Left lung (tissue), 10 donors: ENCODE data around the gene SUSD6. TPM values are rescaled to one million over a fixed set of nuclear protein-coding genes. Genes with fewer than 3 reads are reported as not detected.

Source experiments
- ATAC-seq: fragments of 200-7000 bp; cut with Tn5 transposase; one replicate; pipeline ENCODE4 v1.9.1; 2020; ENCODE audit warnings: moderate library complexity
- DNase-seq, 4 donors: peaks; one replicate each; pipeline ENCODE4 v3.0.0-alpha.2; 2013 to 2020
- H3K27ac ChIP-seq, 2 donors: fragments of 200-600 bp; sonication (generic) in 1 of 2; one replicate each; pipeline versions ENCODE4 v1.5.0 to v1.8.0; 2020 to 2021
- H3K27me3 ChIP-seq, 2 donors: fragments of 200-600 bp; sonication (generic) in 1 of 2; one replicate each; pipeline versions ENCODE4 v1.5.0 to v1.8.0; 2020 to 2021
- H3K36me3 ChIP-seq, 2 donors: fragments of 200-600 bp; sonication (generic) in 1 of 2; one replicate each; pipeline versions ENCODE4 v1.5.0 to v1.8.0; 2020 to 2021
- H3K4me1 ChIP-seq, 2 donors: fragments of 200-600 bp; one replicate each; pipeline ENCODE4 v1.8.0; 2021
- H3K4me3 ChIP-seq, 2 donors: fragments of 200-600 bp; sonication (generic) in 1 of 2; one replicate each; pipeline versions ENCODE4 v1.5.0 to v1.8.0; 2020 to 2021; ENCODE audit warnings: mild to moderate bottlenecking in 1 of 2
- H3K9me3 ChIP-seq, 2 donors: fragments of 200-600 bp; sonication (generic) in 1 of 2; one replicate each; pipeline versions ENCODE4 v1.5.0 to v1.8.0; 2020 to 2021
- intact Hi-C, 2 donors: fragments of 100-400 bp; cut with DNase I; formaldehyde crosslinking; loops; one replicate each; pipeline versions ENCODE4 v1.11.2 to v1.14.2; 2022
- polyA plus RNA-seq, 6 donors: library from polyadenylated mRNA; unstranded; fragments of 120-200 nt; gene quantifications; one replicate each; pipeline ENCODE4 v1.2.1, GENCODE V29; 2013; ENCODE audit not compliant: insufficient read length in 6 of 6
- total RNA-seq, 2 donors: library from RNA; stranded (reverse); fragmentation: NEBNext Ultra II Directional; extraction: Animal tissue kit (Norgen Biotek cat#: 25700); gene quantifications; one replicate each; pipeline ENCODE4 v1.2.1, GENCODE V29; 2021
- TF ChIP-seq, protein P1 (sequence below), 2 donors: fragments of 200-600 bp; sonication (generic) in 1 of 2; IDR thresholded peaks; one replicate each; pipeline versions ENCODE4 v1.5.0 to v1.8.0; 2021; ENCODE audit warnings: antibody characterized with exemption in 2 of 2
- donor health status: DM: no; HTN: yes; CAD: no.
- donor health status: DM: no; HTN: no; CAD: no.

The SUSD6 gene
- total and polyA plus RNA-seq, 8 donors: 27.7 to 77.4 (median 31.3) TPM

- Histone ChIP-seq H3K9me3 (no peaks in the 10 kb centered on the region), H3K36me3 (no peaks in the 10 kb centered on the region), H3K27ac (peak overlapping the region in 1 of 2 donors; percentile 23), H3K4me1 (peaks cover 18 to 75% of the 10 kb centered on the region in 2 donors), H3K27me3 (no peaks in the 10 kb centered on the region), H3K4me3 (no peak overlapping the region)
- no peak for DNase-seq
- TF ChIP-seq, protein P1, sequence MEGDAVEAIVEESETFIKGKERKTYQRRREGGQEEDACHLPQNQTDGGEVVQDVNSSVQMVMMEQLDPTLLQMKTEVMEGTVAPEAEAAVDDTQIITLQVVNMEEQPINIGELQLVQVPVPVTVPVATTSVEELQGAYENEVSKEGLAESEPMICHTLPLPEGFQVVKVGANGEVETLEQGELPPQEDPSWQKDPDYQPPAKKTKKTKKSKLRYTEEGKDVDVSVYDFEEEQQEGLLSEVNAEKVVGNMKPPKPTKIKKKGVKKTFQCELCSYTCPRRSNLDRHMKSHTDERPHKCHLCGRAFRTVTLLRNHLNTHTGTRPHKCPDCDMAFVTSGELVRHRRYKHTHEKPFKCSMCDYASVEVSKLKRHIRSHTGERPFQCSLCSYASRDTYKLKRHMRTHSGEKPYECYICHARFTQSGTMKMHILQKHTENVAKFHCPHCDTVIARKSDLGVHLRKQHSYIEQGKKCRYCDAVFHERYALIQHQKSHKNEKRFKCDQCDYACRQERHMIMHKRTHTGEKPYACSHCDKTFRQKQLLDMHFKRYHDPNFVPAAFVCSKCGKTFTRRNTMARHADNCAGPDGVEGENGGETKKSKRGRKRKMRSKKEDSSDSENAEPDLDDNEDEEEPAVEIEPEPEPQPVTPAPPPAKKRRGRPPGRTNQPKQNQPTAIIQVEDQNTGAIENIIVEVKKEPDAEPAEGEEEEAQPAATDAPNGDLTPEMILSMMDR (IDR thresholded peaks at IDR 0.05): no peak
- no peak for ATAC-seq
- intact Hi-C loops: no loop called here
These were observed 64.6 kb downstream of the SUSD6 start for GRCh38 chr14:69675877-69676416.

GRCh38 chr14:69676723-69677122, 65.3 kb downstream of the SUSD6 start:
- no peaks in the 10 kb centered on the region for H3K36me3 ChIP-seq
- no peak for ATAC-seq
- no peak overlapping the region for H3K27ac ChIP-seq
- H3K27me3 ChIP-seq: no peaks in the 10 kb centered on the region
- H3K4me1 ChIP-seq: peaks cover 18 to 75% of the 10 kb centered on the region in 2 donors
- TF ChIP-seq, protein P1 (IDR thresholded peaks at IDR 0.05): no peak
- no peaks in the 10 kb centered on the region for H3K9me3 ChIP-seq
- no peak for DNase-seq
- intact Hi-C loops: no loop called here
- H3K4me3 ChIP-seq: no peak overlapping the region

DNA sequence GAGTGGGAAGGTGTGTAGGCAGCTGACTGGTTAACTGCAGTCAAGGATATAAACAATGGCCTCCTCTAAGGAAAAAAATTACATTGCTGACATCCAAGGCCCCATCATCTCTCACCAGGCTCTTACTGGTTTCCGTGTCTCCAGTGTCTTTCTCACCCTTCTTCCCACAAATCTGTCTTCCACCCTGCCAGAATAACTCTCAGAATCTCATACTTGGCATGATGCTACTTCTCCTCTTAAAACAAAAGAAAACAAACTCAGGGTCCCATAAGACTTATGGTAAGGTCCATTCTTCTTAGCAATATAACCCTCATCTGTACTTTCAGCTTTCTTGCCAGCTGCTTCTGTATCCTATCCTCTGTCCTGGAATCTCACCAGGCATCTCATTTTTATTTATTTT, 68.9 kb downstream of the SUSD6 start:
- no peaks in the 10 kb centered on the region for H3K9me3 ChIP-seq
- ATAC-seq (no peak), DNase-seq (no peak)
- TF ChIP-seq, protein P1 (IDR thresholded peaks at IDR 0.05): no peak
- H3K36me3 ChIP-seq: no peaks in the 10 kb centered on the region
- H3K4me3 ChIP-seq: no peak overlapping the region
- no peaks in the 10 kb centered on the region for H3K27me3 ChIP-seq
- intact Hi-C loops: no loop called here
- peaks cover 24 to 75% of the 10 kb centered on the region in 2 donors for H3K4me1 ChIP-seq
- H3K27ac ChIP-seq: peak overlapping the region in 1 of 2 donors; percentile 20

DNA sequence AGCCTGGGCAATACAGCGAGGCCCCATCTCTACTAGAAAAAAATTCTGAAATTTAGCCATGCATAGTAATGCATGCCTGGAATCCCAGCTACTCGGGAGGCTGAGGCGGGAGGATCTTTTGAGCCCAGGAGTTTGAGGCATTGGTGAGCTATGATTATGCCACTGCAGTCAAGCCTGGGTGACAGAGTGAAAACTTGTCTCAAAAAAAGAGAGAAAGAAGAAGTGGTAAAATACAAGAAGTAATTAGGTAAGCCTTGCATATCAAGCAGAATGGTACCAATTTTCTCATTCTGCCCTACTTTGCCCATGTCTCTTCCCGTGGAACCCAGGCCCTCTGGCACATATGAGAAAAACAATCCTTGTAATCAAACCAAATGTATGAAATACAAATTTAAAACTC, 70.7 kb downstream of the SUSD6 start:
- Histone ChIP-seq H3K4me1 (peaks cover 31 to 81% of the 10 kb centered on the region in 2 donors), H3K27ac (peak overlapping the region; percentile 50 to 77), H3K4me3 (no peak overlapping the region), H3K36me3 (no peaks in the 10 kb centered on the region), H3K9me3 (no peaks in the 10 kb centered on the region), H3K27me3 (no peaks in the 10 kb centered on the region)
- intact Hi-C loops: no loop called here
- no peak for DNase-seq
- no peak for ATAC-seq
- TF ChIP-seq, protein P1 (IDR thresholded peaks at IDR 0.05): no peak

DNA sequence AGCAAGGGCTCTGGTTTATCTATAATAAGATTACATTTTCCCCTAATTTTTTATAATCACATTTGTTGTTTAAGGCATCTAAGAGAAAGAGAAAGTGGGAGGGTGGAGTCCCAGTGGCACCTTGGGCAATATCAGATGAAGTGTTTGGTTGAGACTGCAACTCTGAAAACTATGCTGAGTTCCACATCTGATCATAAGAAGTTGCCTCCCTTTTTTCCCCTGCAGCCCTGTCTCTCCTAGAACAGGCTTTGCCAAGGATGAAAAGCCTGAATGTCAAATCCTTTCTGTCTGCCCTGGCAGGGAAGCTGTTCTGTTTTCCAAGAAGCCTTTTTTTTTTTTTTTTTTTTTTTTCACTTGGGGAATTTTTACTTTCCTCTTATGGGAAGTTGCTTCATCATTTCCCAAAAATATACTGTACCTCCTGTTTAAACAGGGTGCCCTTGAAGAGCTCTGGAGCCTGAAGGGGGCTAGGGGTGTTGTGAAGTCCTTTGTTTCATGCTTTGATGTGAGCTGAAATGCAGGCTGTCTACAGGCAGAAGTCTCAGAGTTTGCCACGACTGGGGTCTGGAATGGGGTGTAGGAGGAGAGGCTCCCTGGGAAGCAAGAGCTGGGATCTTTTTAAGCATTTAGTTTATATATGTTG, 71.3 kb downstream of the SUSD6 start:
- intact Hi-C loops: no loop called here
- no peaks in the 10 kb centered on the region for H3K36me3 ChIP-seq
- TF ChIP-seq, protein P1 (IDR thresholded peaks at IDR 0.05): no peak
- H3K4me3 ChIP-seq: no peak overlapping the region
- ATAC-seq (peak; percentile 80), DNase-seq (peak in 1 of 4 donors; percentile 32)
- no peaks in the 10 kb centered on the region for H3K9me3 ChIP-seq
- H3K27ac ChIP-seq: peak overlapping the region; percentile 50 to 77
- peaks cover 31 to 86% of the 10 kb centered on the region in 2 donors for H3K4me1 ChIP-seq
- no peaks in the 10 kb centered on the region for H3K27me3 ChIP-seq
